Upper lobe of left lung (tissue), 4 donors: Measurements from ENCODE around the gene SMYD5.

Source experiments
- CTCF ChIP-seq, 6 experiments: fragments of 450-650 bp in 4 of 6; fragments of 200-600 bp in 2 of 6; sonication (generic) in 2 of 6; IDR thresholded peaks; one replicate each; pipeline ENCODE4 v1.5.1; 2016 to 2019; ENCODE audit warnings: antibody characterized with exemption in 6 of 6
- POLR2AphosphoS5 ChIP-seq, 2 donors: sonication (generic); formaldehyde crosslinking; IDR thresholded peaks; one replicate each; pipeline ENCODE4 v1.5.1; 2017; ENCODE audit warnings: antibody characterized with exemption in 2 of 2

- TF ChIP-seq CTCF (IDR thresholded peaks at IDR 0.05) (no peak), POLR2AphosphoS5 (IDR thresholded peaks at IDR 0.05) (no peak)
Observed at GRCh38 chr2:73264332-73264606, 50.2 kb downstream of the SMYD5 start.
